ENCODE data around the gene TTC39C.
A peak's percentile ranks its signal among the peaks of the same experiment; 100 is the strongest.
"Not testable (repeated sequence)": the region's sequence is repeated elsewhere in the genome, so short reads cannot be mapped to it uniquely, and the experiment has no call there.

TTC39C gene

GRCh38 chr18:24055878-24056277 lies 41.3 kb downstream of the TTC39C start:
- DNase-seq (ENCODE audit: low spot score): no peak

DNA sequence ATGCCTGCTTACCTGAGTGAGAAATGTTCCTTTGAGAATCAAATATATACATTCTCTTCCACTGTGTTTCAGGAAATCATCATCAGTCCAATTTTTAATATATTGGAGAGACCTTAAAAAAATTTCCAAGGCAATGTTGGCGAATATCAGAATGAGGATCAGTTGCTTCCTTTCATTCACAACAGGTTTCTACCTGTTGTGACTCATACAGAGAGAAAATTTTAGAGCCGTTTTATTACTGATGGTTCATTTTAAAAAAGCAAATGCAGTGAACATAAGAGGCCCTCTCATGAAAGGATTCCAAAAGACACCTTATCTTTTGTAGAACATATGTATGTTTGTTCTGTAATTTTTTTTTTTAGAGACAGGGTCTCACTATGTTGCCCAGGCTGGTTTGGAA lies 42.0 kb downstream of the TTC39C start:
- DNase-seq (ENCODE audit: low spot score): no peak
- ChIA-PET CTCF (no interaction called here), POLR2A (ENCODE audit: low non-redundant PET) (no interaction called here)
- H3K27ac ChIP-seq: no peak overlapping the region
- no peak for TF ChIP-seq CTCF (conservative IDR thresholded peaks at IDR 0.05; ENCODE audit: low read depth)

More at GRCh38 chr18:24055878-24056277, 41.3 kb downstream of the TTC39C start:
- CTCF ChIA-PET: no interaction called here
- no peak overlapping the region for H3K27ac ChIP-seq
- POLR2A ChIA-PET (ENCODE audit: low non-redundant PET): no interaction called here
- TF ChIP-seq CTCF (conservative IDR thresholded peaks at IDR 0.05; ENCODE audit: low read depth): no peak

DNA sequence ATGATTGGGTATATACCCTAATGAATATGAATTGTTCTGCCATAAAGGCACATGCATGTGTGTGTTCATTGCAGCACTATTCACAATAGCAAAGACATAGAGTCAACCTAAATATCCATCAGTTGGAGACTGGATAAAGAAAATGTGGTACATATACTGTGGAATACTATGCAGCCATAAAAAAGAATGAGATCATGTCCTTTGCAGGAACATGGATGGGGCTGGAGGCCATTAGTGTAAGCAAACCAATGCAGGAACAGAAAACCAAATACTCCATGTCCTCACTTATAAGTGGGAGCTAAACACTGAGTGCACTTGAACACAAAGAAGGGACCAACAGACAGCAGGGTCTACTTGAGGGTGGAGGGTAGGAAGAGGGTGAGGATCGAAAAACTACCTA lies 43.2 kb downstream of the TTC39C start:
- DNase-seq (ENCODE audit: low spot score): no peak
- ChIA-PET POLR2A (ENCODE audit: low non-redundant PET) (no interaction called here), CTCF (no interaction called here)
- no peak for TF ChIP-seq CTCF (conservative IDR thresholded peaks at IDR 0.05; ENCODE audit: low read depth)
- no peak overlapping the region for H3K27ac ChIP-seq

DNA sequence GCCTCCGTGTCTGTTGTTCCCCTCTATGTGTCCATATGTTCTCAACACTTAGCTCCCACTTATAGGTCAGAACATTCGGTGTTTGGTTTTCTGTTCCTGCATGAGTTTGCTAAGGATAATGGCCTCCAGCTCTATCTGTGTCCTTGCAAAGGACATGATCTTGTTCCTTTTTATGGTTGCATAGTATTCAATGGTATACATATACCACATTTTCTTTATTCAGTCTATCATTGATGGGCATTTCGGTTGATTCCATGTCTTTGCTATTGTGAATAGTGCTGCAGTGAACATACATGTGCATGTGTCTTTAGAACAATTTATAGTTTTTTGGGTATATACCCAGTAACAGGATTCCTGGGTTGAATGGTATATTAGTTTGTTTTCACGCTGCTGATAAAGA lies 44.8 kb downstream of the TTC39C start:
- POLR2A ChIA-PET (ENCODE audit: low non-redundant PET); H3K27ac ChIP-seq; DNase-seq (ENCODE audit: low spot score); CTCF ChIA-PET: not testable (repeated sequence)

DNA sequence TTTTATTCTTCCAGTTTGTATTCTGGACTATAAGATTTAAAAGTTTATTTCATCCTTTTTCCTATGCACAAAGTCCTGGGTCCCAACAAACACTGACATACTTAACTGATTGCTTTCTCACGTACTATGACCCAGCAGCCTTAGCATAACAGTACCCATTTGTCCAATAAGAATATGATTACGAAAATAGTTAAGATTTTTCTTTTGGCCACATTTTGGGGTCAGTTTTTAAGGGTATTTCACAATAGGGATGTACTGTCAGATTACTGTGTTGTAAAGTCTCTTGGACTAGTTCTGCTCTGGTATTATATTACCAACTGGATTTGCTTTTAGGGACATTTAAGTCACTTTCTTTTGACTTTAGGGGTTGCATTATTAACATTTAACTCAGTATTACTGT lies 46.1 kb downstream of the TTC39C start:
- CTCF ChIA-PET: interaction anchor here (0.5 kb wide), 1 partner anchor 43 kb away, joined by 3 read pairs; no protein-coding TSS in a partner anchor
- TF ChIP-seq CTCF (conservative IDR thresholded peaks at IDR 0.05; ENCODE audit: low read depth): no peak
- no peak for DNase-seq (ENCODE audit: low spot score)
- H3K27ac ChIP-seq: no peak overlapping the region
- POLR2A ChIA-PET (ENCODE audit: low non-redundant PET): no interaction called here

- peak; percentile 45 for DNase-seq (ENCODE audit: low spot score)
- TF ChIP-seq CTCF (conservative IDR thresholded peaks at IDR 0.05; ENCODE audit: low read depth): no peak
- ChIA-PET POLR2A (ENCODE audit: low non-redundant PET) (no interaction called here), CTCF (no interaction called here)
- peak overlapping the region; percentile 31; the same call in 1 of the 2 replicates for H3K27ac ChIP-seq
Measured at GRCh38 chr18:24063121-24063731, 48.7 kb downstream of the TTC39C start.

- ChIA-PET POLR2A (ENCODE audit: low non-redundant PET) (no interaction called here), CTCF (no interaction called here)
- DNase-seq (ENCODE audit: low spot score): no peak
- TF ChIP-seq CTCF (conservative IDR thresholded peaks at IDR 0.05; ENCODE audit: low read depth): no peak
- H3K27ac ChIP-seq: peak overlapping the region; percentile 78
Measured at GRCh38 chr18:24064391-24065100, 50.0 kb downstream of the TTC39C start.

Measured in RWPE1 (cell line).